ENCODE measurements around the gene HLA-DMA. TPM values are rescaled to one million over a fixed set of nuclear protein-coding genes. Genes with fewer than 3 reads are reported as not detected.

HLA-DMA gene
- total RNA-seq (100 to 1,000 TPM in 5 of 9 donors, 10 to 100 TPM in 3, 1 to 10 TPM in 1; 8.5 to 269 (median 140) TPM), polyA plus RNA-seq (100 to 1,000 TPM in 2 of 3 donors, 10 to 100 TPM in 1; 87.5 to 138 (median 108) TPM)
- long read RNA-seq, donor 1, partial matches to known transcripts = 0 of 6 reads
- long read RNA-seq, donor 1, other reads (novel, unspliced or antisense) = 0 of 6 reads
- long read RNA-seq, donor 2, transcript HLA-DMA-201 (5 exons, 1,123 nt) = major isoform, 5 of 7 reads
- long read RNA-seq, donor 2, partial matches to known transcripts = 0 of 7 reads
- long read RNA-seq, donor 2, other reads (novel, unspliced or antisense) = 0 of 7 reads
- long read RNA-seq, donor 3, partial matches to known transcripts = 0 of 3 reads
- long read RNA-seq, donor 3, other reads (novel, unspliced or antisense) = 0 of 3 reads
- long read RNA-seq, donor 4, transcript HLA-DMA-203 (4 exons, 777 nt) = minor isoform, 5 of 181 reads
- long read RNA-seq, donor 4, transcript HLA-DMA-202 (5 exons, 1,007 nt) = minor isoform, 9 of 181 reads
- long read RNA-seq, donor 4, transcript HLA-DMA-201 (5 exons, 1,123 nt) = major isoform, 148 of 181 reads
- long read RNA-seq, donor 4, partial matches to known transcripts = 1 of 181 reads
- long read RNA-seq, donor 4, other reads (novel, unspliced or antisense) = 18 of 181 reads
- long read RNA-seq, donor 5, transcript HLA-DMA-201 (5 exons, 1,123 nt) = major isoform, 39 of 48 reads
- long read RNA-seq, donor 5, partial matches to known transcripts = 2 of 48 reads
- long read RNA-seq, donor 5, other reads (novel, unspliced or antisense) = 4 of 48 reads
- long read RNA-seq, donor 6, transcript HLA-DMA-201 (5 exons, 1,123 nt) = major isoform, 25 of 38 reads
- long read RNA-seq, donor 6, partial matches to known transcripts = 1 of 38 reads
- long read RNA-seq, donor 6, other reads (novel, unspliced or antisense) = 9 of 38 reads
- long read RNA-seq, donor 7, partial matches to known transcripts = 0 of 1 reads
- long read RNA-seq, donor 7, other reads (novel, unspliced or antisense) = 0 of 1 reads
- long read RNA-seq, donor 8, partial matches to known transcripts = 0 of 6 reads
- long read RNA-seq, donor 8, other reads (novel, unspliced or antisense) = 0 of 6 reads
- long read RNA-seq, donor 9, partial matches to known transcripts = 0 of 3 reads
- long read RNA-seq, donor 9, other reads (novel, unspliced or antisense) = 0 of 3 reads
- long read RNA-seq, donor 10, partial matches to known transcripts = 0 of 3 reads
- long read RNA-seq, donor 10, other reads (novel, unspliced or antisense) = 0 of 3 reads

- Histone ChIP-seq H3K4me3 (peak within 1 kb of the TSS in 2 of 4 donors; percentile 20 to 45), H3K36me3 (replicated peaks in 1 of 2) (no peaks in the 10 kb centered on the region), H3K9me3 (replicated peaks in 1 of 3) (no peaks in the 10 kb centered on the region), H3K27me3 (no peaks in the 10 kb centered on the region), H3K4me1 (replicated peaks in 1 of 2) (peaks cover 0 to 19% of the 10 kb centered on the region in 2 donors), H3K27ac (peak within 1 kb of the TSS in 4 of 5 donors; percentile 46 to 89 (median 74))
- TF ChIP-seq POLR2A (IDR thresholded peaks at IDR 0.05) (peak; percentile 89 to 94), CTCF (IDR thresholded peaks at IDR 0.05) (peak; percentile 60 to 91 (median 80))
- DNase-seq = peak; percentile 87 to 97 (median 95)
- intact Hi-C loops (cut with DNase I) = no loop called here
- 32 to 41% (median 38%) methylated on average over 10 of the region's 10 CpGs for WGBS, 4 donors
Observed at GRCh38 chr6:32952817-32953739, at the start of gene HLA-DMA. HLA-DMA (minus strand) TSS chr6:32953097; CDS start chr6:32953036, 61 bp downstream.

GRCh38 chr6:33001685-33002084, 48.8 kb upstream of the HLA-DMA start:
- H3K4me3 ChIP-seq = no peak overlapping the region
- no peak for TF ChIP-seq POLR2A (IDR thresholded peaks at IDR 0.05)
- TF ChIP-seq CTCF (IDR thresholded peaks at IDR 0.05) = no peak
- no peak overlapping the region for H3K27ac ChIP-seq
- WGBS, 4 donors = 58 to 80% (median 72%) methylated on average over 4 of the region's 4 CpGs
- H3K36me3 ChIP-seq (replicated peaks in 1 of 2) = no peaks in the 10 kb centered on the region
- no peaks in the 10 kb centered on the region for H3K9me3 ChIP-seq (replicated peaks in 1 of 3)
- H3K27me3 ChIP-seq = no peaks in the 10 kb centered on the region
- no peak for DNase-seq
- no peaks in the 10 kb centered on the region for H3K4me1 ChIP-seq (replicated peaks in 1 of 2)
- intact Hi-C loops (cut with DNase I) = no loop called here

GRCh38 chr6:33000055-33000454, 47.2 kb upstream of the HLA-DMA start:
- H3K9me3 ChIP-seq (replicated peaks in 1 of 3) = no peaks in the 10 kb centered on the region
- intact Hi-C loops (cut with DNase I) = no loop called here
- TF ChIP-seq CTCF (IDR thresholded peaks at IDR 0.05) (no peak), POLR2A (IDR thresholded peaks at IDR 0.05) (no peak)
- WGBS, 4 donors = 59 to 77% (median 67%) methylated on average over 8 of the region's 8 CpGs
- H3K36me3 ChIP-seq (replicated peaks in 1 of 2) = no peaks in the 10 kb centered on the region
- no peak overlapping the region for H3K27ac ChIP-seq
- H3K27me3 ChIP-seq = no peaks in the 10 kb centered on the region
- H3K4me1 ChIP-seq (replicated peaks in 1 of 2) = no peaks in the 10 kb centered on the region
- no peak for DNase-seq
- no peak overlapping the region for H3K4me3 ChIP-seq

Measured in adrenal gland (tissue), 19 donors.